Esophagus muscularis mucosa (tissue), 4 donors: ENCODE measurements around the gene MSI2.

ENCODE experiments used
- EP300 ChIP-seq: sonication (generic); formaldehyde crosslinking; IDR thresholded peaks from one replicate; pipeline ENCODE4 v1.6.1; 2017; ENCODE audit warnings: antibody characterized with exemption
- POLR2A ChIP-seq: fragments of 450-650 bp; IDR thresholded peaks from one replicate; pipeline ENCODE4 v1.6.1; 2017; ENCODE audit warnings: antibody characterized with exemption, moderate library complexity, mild to moderate bottlenecking, low read depth
- POLR2AphosphoS5 ChIP-seq, 2 donors: sonication (generic); formaldehyde crosslinking; IDR thresholded peaks; one replicate each; pipeline ENCODE4 v1.6.1; 2017; ENCODE audit warnings: antibody characterized with exemption in 2 of 2
- TF ChIP-seq, protein P1 (sequence below), 3 experiments: fragments of 200-600 bp in 2 of 3; fragments of 450-650 bp in 1 of 3; sonication (generic) in 2 of 3; IDR thresholded peaks; one replicate each; pipeline ENCODE4 v1.5.1; 2017 to 2019; ENCODE audit warnings: antibody characterized with exemption in 3 of 3, mild to moderate bottlenecking in 2 of 3, moderate library complexity in 1 of 3

DNA sequence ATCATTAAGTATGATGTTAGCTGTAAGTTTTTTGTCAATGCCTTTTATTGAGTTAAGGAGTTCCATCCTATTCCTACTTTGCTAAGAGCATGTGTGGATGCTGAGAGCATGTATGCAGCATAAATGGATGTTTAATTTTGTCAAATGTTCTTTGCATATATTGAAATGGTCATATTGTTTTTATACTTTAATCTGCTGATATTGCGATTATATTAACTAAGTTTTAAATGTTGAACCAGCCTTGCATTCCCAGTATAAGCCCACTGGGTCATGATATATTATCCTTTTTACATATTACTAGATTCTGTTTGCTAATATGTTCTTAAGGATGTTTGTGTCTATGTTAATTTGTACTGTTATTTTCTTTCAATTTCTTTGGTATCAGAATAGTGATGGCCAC lies 435.6 kb downstream of the MSI2 start:
- no peak for TF ChIP-seq EP300
- TF ChIP-seq, protein P1, sequence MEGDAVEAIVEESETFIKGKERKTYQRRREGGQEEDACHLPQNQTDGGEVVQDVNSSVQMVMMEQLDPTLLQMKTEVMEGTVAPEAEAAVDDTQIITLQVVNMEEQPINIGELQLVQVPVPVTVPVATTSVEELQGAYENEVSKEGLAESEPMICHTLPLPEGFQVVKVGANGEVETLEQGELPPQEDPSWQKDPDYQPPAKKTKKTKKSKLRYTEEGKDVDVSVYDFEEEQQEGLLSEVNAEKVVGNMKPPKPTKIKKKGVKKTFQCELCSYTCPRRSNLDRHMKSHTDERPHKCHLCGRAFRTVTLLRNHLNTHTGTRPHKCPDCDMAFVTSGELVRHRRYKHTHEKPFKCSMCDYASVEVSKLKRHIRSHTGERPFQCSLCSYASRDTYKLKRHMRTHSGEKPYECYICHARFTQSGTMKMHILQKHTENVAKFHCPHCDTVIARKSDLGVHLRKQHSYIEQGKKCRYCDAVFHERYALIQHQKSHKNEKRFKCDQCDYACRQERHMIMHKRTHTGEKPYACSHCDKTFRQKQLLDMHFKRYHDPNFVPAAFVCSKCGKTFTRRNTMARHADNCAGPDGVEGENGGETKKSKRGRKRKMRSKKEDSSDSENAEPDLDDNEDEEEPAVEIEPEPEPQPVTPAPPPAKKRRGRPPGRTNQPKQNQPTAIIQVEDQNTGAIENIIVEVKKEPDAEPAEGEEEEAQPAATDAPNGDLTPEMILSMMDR (IDR thresholded peaks at IDR 0.05): no peak
- no peak for TF ChIP-seq POLR2A
- TF ChIP-seq POLR2AphosphoS5 (IDR thresholded peaks at IDR 0.05): no peak
